ENCODE results near the gene OAS3. TPM values are rescaled to one million over a fixed set of nuclear protein-coding genes. Genes with fewer than 3 reads are reported as not detected.

OAS3 gene
- total and polyA plus RNA-seq, 10 donors, result 5.0 to 54.5 (median 28.8) TPM

DNA sequence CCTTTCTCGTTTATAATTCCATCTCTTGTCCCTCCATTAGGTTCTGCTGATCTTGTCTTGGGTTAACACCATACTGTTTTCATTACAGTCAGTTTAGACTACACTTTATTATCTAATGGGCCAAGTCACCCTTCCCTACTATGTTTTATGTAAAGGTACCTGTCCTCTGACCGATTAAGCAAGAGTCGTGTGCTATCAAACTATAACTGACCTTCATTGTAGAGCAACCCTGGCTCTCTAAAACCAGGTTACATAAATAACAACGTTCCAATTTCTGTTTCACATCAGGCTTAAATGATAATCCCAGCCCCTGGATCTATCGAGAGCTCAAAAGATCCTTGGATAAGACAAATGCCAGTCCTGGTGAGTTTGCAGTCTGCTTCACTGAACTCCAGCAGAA is 56.7 kb downstream of the OAS3 start:
- TF ChIP-seq POLR2A (IDR thresholded peaks at IDR 0.05) (no peak), POLR2AphosphoS5 (IDR thresholded peaks at IDR 0.05) (no peak)
- TF ChIP-seq, protein P1, sequence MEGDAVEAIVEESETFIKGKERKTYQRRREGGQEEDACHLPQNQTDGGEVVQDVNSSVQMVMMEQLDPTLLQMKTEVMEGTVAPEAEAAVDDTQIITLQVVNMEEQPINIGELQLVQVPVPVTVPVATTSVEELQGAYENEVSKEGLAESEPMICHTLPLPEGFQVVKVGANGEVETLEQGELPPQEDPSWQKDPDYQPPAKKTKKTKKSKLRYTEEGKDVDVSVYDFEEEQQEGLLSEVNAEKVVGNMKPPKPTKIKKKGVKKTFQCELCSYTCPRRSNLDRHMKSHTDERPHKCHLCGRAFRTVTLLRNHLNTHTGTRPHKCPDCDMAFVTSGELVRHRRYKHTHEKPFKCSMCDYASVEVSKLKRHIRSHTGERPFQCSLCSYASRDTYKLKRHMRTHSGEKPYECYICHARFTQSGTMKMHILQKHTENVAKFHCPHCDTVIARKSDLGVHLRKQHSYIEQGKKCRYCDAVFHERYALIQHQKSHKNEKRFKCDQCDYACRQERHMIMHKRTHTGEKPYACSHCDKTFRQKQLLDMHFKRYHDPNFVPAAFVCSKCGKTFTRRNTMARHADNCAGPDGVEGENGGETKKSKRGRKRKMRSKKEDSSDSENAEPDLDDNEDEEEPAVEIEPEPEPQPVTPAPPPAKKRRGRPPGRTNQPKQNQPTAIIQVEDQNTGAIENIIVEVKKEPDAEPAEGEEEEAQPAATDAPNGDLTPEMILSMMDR (IDR thresholded peaks at IDR 0.05 in 8 of 11, conservative IDR thresholded peaks at IDR 0.05 in 3 of 11), result no peak
- H3K4me3 ChIP-seq, result no peak overlapping the region
- H3K27ac ChIP-seq, result no peak overlapping the region
- 83 to 95% (median 88%) methylated on average over 5 of the region's 5 CpGs for WGBS, 5 donors
- H3K36me3 ChIP-seq, result peaks cover 0 to 95% (median 60%) of the 10 kb centered on the region in 6 donors
- H3K4me1 ChIP-seq, result peaks cover 0 to 24% (median 6%) of the 10 kb centered on the region in 6 donors
- H3K27me3 ChIP-seq (replicated peaks in 1 of 7), result no peaks in the 10 kb centered on the region
- peaks cover 0 to 6% (median 0%) of the 10 kb centered on the region in 8 donors for H3K9me3 ChIP-seq
- intact Hi-C loops (cut with DNase I; ENCODE audit: low total_unique reads), result no loop called here
- no peak for DNase-seq

DNA sequence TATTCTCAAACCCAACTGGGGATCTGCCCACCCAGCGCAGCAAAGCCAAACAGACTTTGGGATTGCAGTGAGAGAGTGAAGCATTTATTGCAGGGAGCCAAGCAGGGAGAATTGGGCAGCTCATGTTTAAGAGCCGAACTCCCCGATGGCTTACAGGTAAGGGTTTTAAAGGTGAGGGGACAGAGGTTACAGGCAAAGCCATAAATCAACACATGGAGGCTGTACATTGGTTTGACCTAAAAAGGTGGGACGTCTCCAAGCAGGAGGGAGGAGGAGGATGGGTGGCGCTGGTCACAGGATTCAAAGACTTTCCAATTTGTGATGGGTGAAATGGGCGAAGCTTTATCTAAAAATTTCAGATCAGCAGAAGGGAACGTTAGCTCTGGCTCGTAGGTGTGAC is 58.2 kb downstream of the OAS3 start:
- Histone ChIP-seq H3K4me3 (no peak overlapping the region), H3K36me3 (peaks cover 0 to 95% (median 60%) of the 10 kb centered on the region in 6 donors), H3K27ac (no peak overlapping the region), H3K9me3 (peaks cover 0 to 6% (median 0%) of the 10 kb centered on the region in 8 donors), H3K27me3 (replicated peaks in 1 of 7) (no peaks in the 10 kb centered on the region), H3K4me1 (peaks cover 0 to 24% (median 6%) of the 10 kb centered on the region in 6 donors)
- TF ChIP-seq POLR2AphosphoS5 (IDR thresholded peaks at IDR 0.05) (no peak), POLR2A (IDR thresholded peaks at IDR 0.05) (no peak)
- TF ChIP-seq, protein P1 (IDR thresholded peaks at IDR 0.05 in 8 of 11, conservative IDR thresholded peaks at IDR 0.05 in 3 of 11), result no peak
- no peak for DNase-seq
- intact Hi-C loops (cut with DNase I; ENCODE audit: low total_unique reads), result no loop called here
- 91 to 97% (median 95%) methylated on average over 8 of the region's 8 CpGs for WGBS, 5 donors

DNA sequence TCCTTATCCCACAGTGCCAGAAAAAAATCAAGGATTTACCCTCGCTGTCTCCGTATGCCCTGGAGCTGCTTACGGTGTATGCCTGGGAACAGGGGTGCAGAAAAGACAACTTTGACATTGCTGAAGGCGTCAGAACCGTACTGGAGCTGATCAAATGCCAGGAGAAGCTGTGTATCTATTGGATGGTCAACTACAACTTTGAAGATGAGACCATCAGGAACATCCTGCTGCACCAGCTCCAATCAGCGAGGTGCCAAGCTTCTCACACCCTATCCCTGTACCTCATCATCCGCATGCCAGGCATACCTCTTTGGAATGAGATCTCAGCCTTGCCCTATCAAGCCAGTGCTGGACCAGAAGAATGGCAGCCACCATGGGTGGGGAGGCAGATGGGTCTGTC is 59.2 kb downstream of the OAS3 start:
- H3K27ac ChIP-seq, result no peak overlapping the region
- peaks cover 0 to 24% (median 6%) of the 10 kb centered on the region in 6 donors for H3K4me1 ChIP-seq
- TF ChIP-seq POLR2A (IDR thresholded peaks at IDR 0.05), result no peak
- TF ChIP-seq, protein P1 (IDR thresholded peaks at IDR 0.05 in 8 of 11, conservative IDR thresholded peaks at IDR 0.05 in 3 of 11), result no peak
- TF ChIP-seq POLR2AphosphoS5 (IDR thresholded peaks at IDR 0.05), result no peak
- WGBS, 5 donors, result 93 to 99% (median 95%) methylated on average over 7 of the region's 7 CpGs
- DNase-seq, result no peak
- intact Hi-C loops (cut with DNase I; ENCODE audit: low total_unique reads), result no loop called here
- H3K4me3 ChIP-seq, result no peak overlapping the region
- peaks cover 0 to 95% (median 65%) of the 10 kb centered on the region in 6 donors for H3K36me3 ChIP-seq
- H3K27me3 ChIP-seq (replicated peaks in 1 of 7), result no peaks in the 10 kb centered on the region
- H3K9me3 ChIP-seq, result peaks cover 0 to 6% (median 0%) of the 10 kb centered on the region in 8 donors

DNA sequence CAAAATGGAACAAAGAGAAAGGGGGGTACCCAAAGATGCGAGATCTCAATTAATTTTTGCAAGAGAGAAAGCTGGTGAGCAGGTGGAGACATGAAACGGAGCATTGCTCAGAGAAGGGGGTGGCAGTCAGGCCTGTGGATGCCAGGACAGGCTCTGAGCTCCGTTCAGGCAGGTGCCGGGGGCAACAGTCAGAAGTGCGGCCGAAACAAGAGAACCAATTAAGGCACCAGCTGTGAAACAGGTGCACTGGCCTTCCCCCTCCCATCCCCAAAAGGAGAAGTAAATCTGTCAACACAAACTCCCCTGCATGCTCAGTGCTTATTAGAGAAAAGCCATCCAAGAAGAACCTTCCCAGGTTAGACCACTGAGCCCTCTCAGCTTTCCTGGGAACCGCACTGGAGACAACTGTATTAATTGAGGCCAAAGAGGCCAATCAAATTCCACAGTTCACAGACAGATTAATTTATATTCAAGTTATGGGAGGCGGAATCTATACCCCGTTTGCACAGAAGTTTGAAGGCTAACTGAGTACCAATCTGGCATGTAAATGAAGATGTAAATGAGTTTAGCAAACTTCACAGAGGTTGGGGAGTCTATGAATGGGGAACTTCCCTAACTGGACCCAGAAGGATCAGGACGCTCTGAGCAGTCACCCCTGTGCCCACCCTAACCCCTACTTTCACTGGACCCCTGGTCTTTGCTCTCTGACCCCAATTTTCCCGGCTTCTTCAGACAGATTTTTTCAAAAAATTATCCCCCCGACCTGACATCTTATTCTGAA is 60.9 kb downstream of the OAS3 start:
- H3K27me3 ChIP-seq (replicated peaks in 1 of 7), result no peaks in the 10 kb centered on the region
- intact Hi-C loops (cut with DNase I; ENCODE audit: low total_unique reads), result no loop called here

More for the DNA sequence above, 60.9 kb downstream of the OAS3 start:
- Histone ChIP-seq H3K27ac (peak overlapping the region in 2 of 8 donors; percentile 22 to 37), H3K9me3 (peaks cover 0 to 6% (median 0%) of the 10 kb centered on the region in 8 donors), H3K4me3 (no peak overlapping the region), H3K4me1 (peaks cover 0 to 14% (median 2%) of the 10 kb centered on the region in 6 donors), H3K36me3 (peaks cover 0 to 100% (median 80%) of the 10 kb centered on the region in 6 donors)
- WGBS, 5 donors, result 70 to 87% (median 77%) methylated on average over 12 of the region's 12 CpGs
- peak; percentile 83 for DNase-seq
- TF ChIP-seq, protein P1 (IDR thresholded peaks at IDR 0.05 in 8 of 11, conservative IDR thresholded peaks at IDR 0.05 in 3 of 11), result no peak
- TF ChIP-seq POLR2AphosphoS5 (IDR thresholded peaks at IDR 0.05), result peak in 1 of 3 donors; percentile 61

All from spleen (tissue), 11 donors.